Uterus (tissue), 4 donors: Measurements from ENCODE around the gene SLC4A4. TPM values are rescaled to one million over a fixed set of nuclear protein-coding genes. Genes with fewer than 3 reads are reported as not detected.

Source experiments
- DNase-seq, 2 donors: peaks; one replicate each; pipeline ENCODE4 v3.0.0-alpha.2; 2019 to 2020
- H3K27ac ChIP-seq, 2 donors: fragments of 200-600 bp; sonication (generic); 1 replicate in 1 of 2; 2 replicates in 1 of 2; pipeline ENCODE4 v1.5.1; 2016 to 2018
- H3K27me3 ChIP-seq, 2 donors: fragments of 200-600 bp; sonication (generic); one replicate each; pipeline ENCODE4 v1.5.1; 2018 to 2019; ENCODE audit warnings: control low read depth in 1 of 2
- H3K36me3 ChIP-seq, 2 donors: fragments of 200-600 bp; sonication (generic); one replicate each; pipeline ENCODE4 v1.5.1; 2019; ENCODE audit warnings: control low read depth in 1 of 2
- H3K4me1 ChIP-seq, 2 donors: fragments of 200-600 bp; sonication (generic); one replicate each; pipeline ENCODE4 v1.5.1; 2018 to 2019; ENCODE audit warnings: control low read depth in 1 of 2
- H3K4me3 ChIP-seq, 2 donors: fragments of 200-600 bp; sonication (generic); 1 replicate in 1 of 2; 2 replicates in 1 of 2; pipeline ENCODE4 v1.5.1; 2018 to 2019; ENCODE audit warnings: mild to moderate bottlenecking in 1 of 2
- H3K9me3 ChIP-seq, 2 donors: fragments of 200-600 bp; sonication (generic); one replicate each; pipeline ENCODE4 v1.5.1; 2019; ENCODE audit warnings: control low read depth in 1 of 2
- POLR2A ChIP-seq, 2 donors: fragments of 450-650 bp; IDR thresholded peaks; one replicate each; pipeline ENCODE4 v1.6.1; 2016; ENCODE audit warnings: antibody characterized with exemption in 2 of 2, mild to moderate bottlenecking in 1 of 2, moderate library complexity in 1 of 2
- intact Hi-C: fragments of 100-400 bp; cut with DNase I; formaldehyde crosslinking; loops from one replicate; pipeline ENCODE4 v1.15.1; 2023; ENCODE audit warnings: low total_unique reads
- total RNA-seq, 4 donors: library from RNA; depleted of rRNA in 3 of 4; stranded (reverse); fragments of >200 nt in 3 of 4; gene quantifications; one replicate each; pipeline versions ENCODE4 v1.1.0 to v1.2.4, GENCODE V29; 2014 to 2023
- TF ChIP-seq, protein P1 (sequence below), 4 experiments: fragments of 200-600 bp in 2 of 4; fragments of 450-650 bp in 2 of 4; sonication (generic) in 2 of 4; IDR thresholded peaks; one replicate each; pipeline ENCODE4 v1.5.1; 2016 to 2019; ENCODE audit warnings: antibody characterized with exemption in 4 of 4, mild to moderate bottlenecking in 2 of 4, moderate library complexity in 1 of 4
- donor health status: DM: yes; HTN: yes; CAD: no.

SLC4A4 gene
- total RNA-seq, 4 donors from 2014 or later, result 0.29 to 9.0 (median 0.87) TPM

GRCh38 chr4:71456841-71457240, 118.0 kb downstream of the SLC4A4 start:
- DNase-seq, result no peak

GRCh38 chr4:71460371-71460770, 121.6 kb downstream of the SLC4A4 start:
- Histone ChIP-seq H3K9me3 (no peaks in the 10 kb centered on the region), H3K4me1 (no peaks in the 10 kb centered on the region), H3K36me3 (no peaks in the 10 kb centered on the region), H3K4me3 (no peak overlapping the region), H3K27me3 (no peaks in the 10 kb centered on the region), H3K27ac (no peak overlapping the region)
- no peak for DNase-seq
- TF ChIP-seq, protein P1, sequence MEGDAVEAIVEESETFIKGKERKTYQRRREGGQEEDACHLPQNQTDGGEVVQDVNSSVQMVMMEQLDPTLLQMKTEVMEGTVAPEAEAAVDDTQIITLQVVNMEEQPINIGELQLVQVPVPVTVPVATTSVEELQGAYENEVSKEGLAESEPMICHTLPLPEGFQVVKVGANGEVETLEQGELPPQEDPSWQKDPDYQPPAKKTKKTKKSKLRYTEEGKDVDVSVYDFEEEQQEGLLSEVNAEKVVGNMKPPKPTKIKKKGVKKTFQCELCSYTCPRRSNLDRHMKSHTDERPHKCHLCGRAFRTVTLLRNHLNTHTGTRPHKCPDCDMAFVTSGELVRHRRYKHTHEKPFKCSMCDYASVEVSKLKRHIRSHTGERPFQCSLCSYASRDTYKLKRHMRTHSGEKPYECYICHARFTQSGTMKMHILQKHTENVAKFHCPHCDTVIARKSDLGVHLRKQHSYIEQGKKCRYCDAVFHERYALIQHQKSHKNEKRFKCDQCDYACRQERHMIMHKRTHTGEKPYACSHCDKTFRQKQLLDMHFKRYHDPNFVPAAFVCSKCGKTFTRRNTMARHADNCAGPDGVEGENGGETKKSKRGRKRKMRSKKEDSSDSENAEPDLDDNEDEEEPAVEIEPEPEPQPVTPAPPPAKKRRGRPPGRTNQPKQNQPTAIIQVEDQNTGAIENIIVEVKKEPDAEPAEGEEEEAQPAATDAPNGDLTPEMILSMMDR (IDR thresholded peaks at IDR 0.05), result no peak
- TF ChIP-seq POLR2A (IDR thresholded peaks at IDR 0.05), result no peak
- intact Hi-C loops, result no loop called here

More at GRCh38 chr4:71456841-71457240, 118.0 kb downstream of the SLC4A4 start:
- Histone ChIP-seq H3K4me3 (no peak overlapping the region), H3K4me1 (no peaks in the 10 kb centered on the region), H3K27me3 (no peaks in the 10 kb centered on the region), H3K9me3 (no peaks in the 10 kb centered on the region), H3K27ac (no peak overlapping the region), H3K36me3 (no peaks in the 10 kb centered on the region)
- TF ChIP-seq, protein P1 (IDR thresholded peaks at IDR 0.05), result no peak
- no peak for TF ChIP-seq POLR2A (IDR thresholded peaks at IDR 0.05)
- intact Hi-C loops, result no loop called here

DNA sequence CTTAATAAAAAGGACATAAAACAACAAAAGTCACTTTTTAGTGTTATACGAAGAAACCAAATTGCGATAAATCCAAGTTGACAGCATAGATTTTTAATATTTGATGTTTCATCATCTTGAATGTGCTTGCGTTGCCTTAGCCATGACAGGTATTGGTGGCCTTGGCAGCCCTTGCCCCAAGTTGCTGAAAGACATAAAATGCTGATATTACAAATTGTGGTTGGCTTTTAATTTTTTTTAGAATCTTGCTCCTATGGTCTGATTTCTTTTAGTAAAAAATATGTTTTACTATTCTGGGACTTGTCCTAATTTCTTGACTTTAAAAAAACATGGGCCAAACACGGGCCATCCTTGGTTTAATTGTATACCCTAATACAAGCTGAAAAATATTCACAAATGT, 122.6 kb downstream of the SLC4A4 start:
- no peak overlapping the region for H3K4me3 ChIP-seq
- no peak for TF ChIP-seq POLR2A (IDR thresholded peaks at IDR 0.05)
- TF ChIP-seq, protein P1 (IDR thresholded peaks at IDR 0.05), result no peak
- DNase-seq, result no peak
- no peaks in the 10 kb centered on the region for H3K27me3 ChIP-seq
- no peak overlapping the region for H3K27ac ChIP-seq
- H3K9me3 ChIP-seq, result no peaks in the 10 kb centered on the region
- intact Hi-C loops, result no loop called here
- no peaks in the 10 kb centered on the region for H3K36me3 ChIP-seq
- no peaks in the 10 kb centered on the region for H3K4me1 ChIP-seq

DNA sequence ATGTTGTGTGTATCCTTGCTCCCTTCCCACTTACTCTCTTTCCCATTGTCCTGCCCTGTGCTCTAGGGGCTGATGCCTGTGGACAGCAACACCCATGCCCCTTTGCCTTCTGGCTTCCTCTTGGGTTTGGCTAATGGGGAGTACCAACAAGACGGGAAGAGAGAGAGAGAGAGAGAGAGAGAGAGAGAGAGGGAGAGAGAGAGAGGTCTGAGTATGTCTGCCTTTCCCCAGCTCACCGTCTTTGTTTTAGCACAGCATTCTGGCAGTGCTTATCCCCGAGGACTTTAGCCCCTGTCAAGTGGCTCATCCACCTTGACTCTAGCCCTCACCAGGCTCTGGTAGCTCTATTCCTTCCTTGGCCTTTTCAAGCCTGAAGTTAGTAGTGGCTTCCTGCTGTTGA, 128.0 kb downstream of the SLC4A4 start:
- no peak overlapping the region for H3K27ac ChIP-seq
- TF ChIP-seq, protein P1 (IDR thresholded peaks at IDR 0.05), result no peak
- TF ChIP-seq POLR2A (IDR thresholded peaks at IDR 0.05), result no peak
- no peaks in the 10 kb centered on the region for H3K4me1 ChIP-seq
- no peak overlapping the region for H3K4me3 ChIP-seq
- H3K9me3 ChIP-seq, result no peaks in the 10 kb centered on the region
- no peaks in the 10 kb centered on the region for H3K36me3 ChIP-seq
- no peaks in the 10 kb centered on the region for H3K27me3 ChIP-seq
- DNase-seq, result no peak
- intact Hi-C loops, result no loop called here

DNA sequence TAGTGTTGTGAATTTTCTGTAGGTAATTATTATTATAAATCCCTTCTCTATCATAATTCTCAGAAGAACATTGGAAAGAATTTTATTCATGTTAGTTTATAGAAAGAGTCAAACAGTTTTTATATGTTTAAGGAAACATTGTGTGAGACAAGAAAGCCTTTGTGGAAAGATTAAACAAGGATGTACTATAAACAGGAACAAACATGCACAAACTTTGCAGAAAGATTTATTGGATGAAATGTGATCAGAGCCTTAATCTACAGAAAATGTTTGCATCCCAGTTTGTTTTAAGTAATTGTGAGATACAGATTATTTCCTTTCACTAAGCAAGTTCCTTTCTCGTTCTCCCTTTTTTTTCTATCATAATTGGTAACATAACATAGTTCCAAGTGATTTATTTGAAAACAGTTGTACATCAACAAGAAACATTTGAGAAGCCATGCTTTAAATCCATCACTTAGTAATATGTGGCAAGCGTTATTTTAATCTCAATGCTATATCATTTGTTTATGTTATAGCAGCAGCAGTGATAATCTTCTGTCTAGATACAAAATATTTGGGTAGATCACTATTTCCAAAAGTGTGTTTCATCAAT, 129.4 kb downstream of the SLC4A4 start:
- H3K27ac ChIP-seq, result no peak overlapping the region
- no peak for TF ChIP-seq POLR2A (IDR thresholded peaks at IDR 0.05)
- TF ChIP-seq, protein P1 (IDR thresholded peaks at IDR 0.05), result no peak
- H3K4me1 ChIP-seq, result no peaks in the 10 kb centered on the region
- H3K4me3 ChIP-seq, result no peak overlapping the region
- H3K27me3 ChIP-seq, result no peaks in the 10 kb centered on the region
- no peaks in the 10 kb centered on the region for H3K9me3 ChIP-seq
- H3K36me3 ChIP-seq, result no peaks in the 10 kb centered on the region
- DNase-seq, result no peak
- intact Hi-C loops, result no loop called here
